ENCODE measurements around the gene N4BP3.

DNA sequence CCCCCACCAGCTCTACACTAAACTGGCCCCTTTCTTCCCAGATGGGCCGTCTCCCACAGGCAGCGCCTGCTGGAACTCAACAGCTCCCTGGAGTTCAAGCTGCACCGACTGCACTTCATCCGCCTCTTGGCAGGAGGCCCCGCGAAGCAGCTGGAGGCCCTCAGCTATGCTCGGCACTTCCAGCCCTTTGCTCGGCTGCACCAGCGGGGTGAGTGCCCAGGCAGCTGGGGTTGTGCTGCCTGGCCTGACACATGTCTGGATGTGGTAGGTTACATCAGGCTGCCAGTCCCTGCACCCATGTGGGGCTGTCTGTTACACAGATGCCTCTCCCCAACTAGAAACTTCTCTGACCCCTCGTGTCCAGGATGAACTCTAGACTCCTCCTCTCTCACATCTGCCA lies 30.6 kb downstream of the N4BP3 start:
- TF ChIP-seq, protein P1, sequence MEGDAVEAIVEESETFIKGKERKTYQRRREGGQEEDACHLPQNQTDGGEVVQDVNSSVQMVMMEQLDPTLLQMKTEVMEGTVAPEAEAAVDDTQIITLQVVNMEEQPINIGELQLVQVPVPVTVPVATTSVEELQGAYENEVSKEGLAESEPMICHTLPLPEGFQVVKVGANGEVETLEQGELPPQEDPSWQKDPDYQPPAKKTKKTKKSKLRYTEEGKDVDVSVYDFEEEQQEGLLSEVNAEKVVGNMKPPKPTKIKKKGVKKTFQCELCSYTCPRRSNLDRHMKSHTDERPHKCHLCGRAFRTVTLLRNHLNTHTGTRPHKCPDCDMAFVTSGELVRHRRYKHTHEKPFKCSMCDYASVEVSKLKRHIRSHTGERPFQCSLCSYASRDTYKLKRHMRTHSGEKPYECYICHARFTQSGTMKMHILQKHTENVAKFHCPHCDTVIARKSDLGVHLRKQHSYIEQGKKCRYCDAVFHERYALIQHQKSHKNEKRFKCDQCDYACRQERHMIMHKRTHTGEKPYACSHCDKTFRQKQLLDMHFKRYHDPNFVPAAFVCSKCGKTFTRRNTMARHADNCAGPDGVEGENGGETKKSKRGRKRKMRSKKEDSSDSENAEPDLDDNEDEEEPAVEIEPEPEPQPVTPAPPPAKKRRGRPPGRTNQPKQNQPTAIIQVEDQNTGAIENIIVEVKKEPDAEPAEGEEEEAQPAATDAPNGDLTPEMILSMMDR (IDR thresholded peaks at IDR 0.05), result no peak
- no peak for TF ChIP-seq POLR2A (IDR thresholded peaks at IDR 0.05)
- TF ChIP-seq POLR2AphosphoS5 (IDR thresholded peaks at IDR 0.05), result no peak

Data from upper lobe of left lung (tissue), 4 donors.